Measurements from ENCODE around the gene IQCH. TPM values are rescaled to one million over a fixed set of nuclear protein-coding genes. Genes with fewer than 3 reads are reported as not detected.
A peak's percentile ranks its signal among the peaks of the same experiment; 100 is the strongest.

Gene IQCH
- polyA plus RNA-seq, 3 donors = 0.03 TPM; not detected in 2

- H3K36me3 Mint-ChIP-seq = peaks cover 0 to 3% of the 10 kb centered on the region in 2 donors
- no peak overlapping the region for H3K27ac Mint-ChIP-seq
- DNase-seq = no peak
- H3K27ac ChIP-seq (ENCODE audit: low read depth in 1 of 2, low read length in 2 of 2) = no peak overlapping the region
- no peaks in the 10 kb centered on the region for H3K9me3 Mint-ChIP-seq
- H3K27me3 Mint-ChIP-seq (ENCODE audit: low read depth in 3 of 3) = no peaks in the 10 kb centered on the region
- peak overlapping the region; percentile 36 for H2AFZ ChIP-seq (ENCODE audit: insufficient read depth, low read depth, low read length, poor library complexity, severe bottlenecking)
- 100% methylated on average over 1 of the region's 6 CpGs for WGBS (ENCODE audit: insufficient coverage)
- no peaks in the 10 kb centered on the region for H3K27me3 ChIP-seq (ENCODE audit: control insufficient read depth in 2 of 2, insufficient read depth in 2 of 2, low read length in 2 of 2)
- H3K9me3 ChIP-seq (replicated peaks in 1 of 2; ENCODE audit: control insufficient read depth in 1 of 2, insufficient read depth in 1 of 2, low read length in 2 of 2) = no peaks in the 10 kb centered on the region
- TF ChIP-seq CTCF (IDR thresholded peaks at IDR 0.05) = no peak
- H3K79me2 ChIP-seq (ENCODE audit: insufficient read depth, low read length) = no peaks in the 10 kb centered on the region
- no peak overlapping the region for H3K4me2 ChIP-seq (replicated peaks; ENCODE audit: extremely low read depth, low read length, poor library complexity, severe bottlenecking)
- H3K36me3 ChIP-seq (replicated peaks in 1 of 2; ENCODE audit: control insufficient read depth in 1 of 2, insufficient read depth in 2 of 2, low read length in 2 of 2) = no peaks in the 10 kb centered on the region
- H3K4me3 ChIP-seq (replicated peaks in 1 of 3; ENCODE audit: low read depth in 2 of 3, low read length in 3 of 3) = no peak overlapping the region
- no peak overlapping the region for H3K9ac ChIP-seq (ENCODE audit: insufficient read depth, low read length, poor library complexity, severe bottlenecking)
- intact Hi-C loops (cut with micrococcal nuclease) = no loop called here
- no peaks in the 10 kb centered on the region for H4K20me1 ChIP-seq (ENCODE audit: insufficient read depth, low read length)
- no peak overlapping the region for H3K4me3 Mint-ChIP-seq
- H3K4me1 Mint-ChIP-seq = peaks cover 48% of the 10 kb centered on the region
- H3K4me1 ChIP-seq (ENCODE audit: control insufficient read depth in 1 of 2, insufficient read depth in 2 of 2, low read length in 2 of 2) = peaks cover 35 to 40% of the 10 kb centered on the region in 2 donors
Measured at GRCh38 chr15:67504056-67504455, 249.5 kb downstream of the IQCH start.

GRCh38 chr15:67504796-67505195, 250.2 kb downstream of the IQCH start:
- Mint-ChIP-seq H3K4me3 (no peak overlapping the region), H3K4me1 (peaks cover 48% of the 10 kb centered on the region)

More at GRCh38 chr15:67504796-67505195, 250.2 kb downstream of the IQCH start:
- H2AFZ ChIP-seq (ENCODE audit: insufficient read depth, low read depth, low read length, poor library complexity, severe bottlenecking) = peak overlapping the region; percentile 36
- peaks cover 0 to 3% of the 10 kb centered on the region in 2 donors for H3K36me3 Mint-ChIP-seq
- intact Hi-C loops (cut with micrococcal nuclease) = no loop called here
- H3K36me3 ChIP-seq (replicated peaks in 1 of 2; ENCODE audit: control insufficient read depth in 1 of 2, insufficient read depth in 2 of 2, low read length in 2 of 2) = no peaks in the 10 kb centered on the region
- no peak overlapping the region for H3K27ac ChIP-seq (ENCODE audit: low read depth in 1 of 2, low read length in 2 of 2)
- no peaks in the 10 kb centered on the region for H3K79me2 ChIP-seq (ENCODE audit: insufficient read depth, low read length)
- no peaks in the 10 kb centered on the region for H3K27me3 Mint-ChIP-seq (ENCODE audit: low read depth in 3 of 3)
- no peaks in the 10 kb centered on the region for H3K27me3 ChIP-seq (ENCODE audit: control insufficient read depth in 2 of 2, insufficient read depth in 2 of 2, low read length in 2 of 2)
- H3K4me1 ChIP-seq (ENCODE audit: control insufficient read depth in 1 of 2, insufficient read depth in 2 of 2, low read length in 2 of 2) = peaks cover 35 to 40% of the 10 kb centered on the region in 2 donors
- no peaks in the 10 kb centered on the region for H3K9me3 ChIP-seq (replicated peaks in 1 of 2; ENCODE audit: control insufficient read depth in 1 of 2, insufficient read depth in 1 of 2, low read length in 2 of 2)
- no peak for DNase-seq
- TF ChIP-seq CTCF (IDR thresholded peaks at IDR 0.05) = no peak
- H4K20me1 ChIP-seq (ENCODE audit: insufficient read depth, low read length) = no peaks in the 10 kb centered on the region
- 79% methylated on average over 2 of the region's 5 CpGs for WGBS (ENCODE audit: insufficient coverage)
- H3K9me3 Mint-ChIP-seq = no peaks in the 10 kb centered on the region
- peak overlapping the region in 1 of 7 donors; percentile 10 for H3K27ac Mint-ChIP-seq
- no peak overlapping the region for H3K4me3 ChIP-seq (replicated peaks in 1 of 3; ENCODE audit: low read depth in 2 of 3, low read length in 3 of 3)
- no peak overlapping the region for H3K9ac ChIP-seq (ENCODE audit: insufficient read depth, low read length, poor library complexity, severe bottlenecking)
- H3K4me2 ChIP-seq (replicated peaks; ENCODE audit: extremely low read depth, low read length, poor library complexity, severe bottlenecking) = no peak overlapping the region
